ENCODE measurements around the gene GGCX. TPM values are rescaled to one million over a fixed set of nuclear protein-coding genes. Genes with fewer than 3 reads are reported as not detected.
"Not testable (repeated sequence)": the region's sequence is repeated elsewhere in the genome, so short reads cannot be mapped to it uniquely, and the experiment has no call there.

The GGCX gene
- polyA plus RNA-seq, 1 donor, result 41.2 TPM

- DNase-seq, result peak; percentile 97
These were observed 34.2 kb upstream of the GGCX start, which contains the start of gene RNF181 for GRCh38 chr2:85595301-85596025. TSS of gene RNF181 (plus strand) at chr2:85595745. CDS start at chr2:85595764, 19 bp downstream.

- DNase-seq, result no peak
These were observed 33.5 kb upstream of the GGCX start for GRCh38 chr2:85594715-85595300.

- no peak for DNase-seq
These were observed 31.7 kb upstream of the GGCX start for GRCh38 chr2:85593023-85593422.

- not testable (repeated sequence) for DNase-seq
These were observed 31.0 kb upstream of the GGCX start for GRCh38 chr2:85592299-85592698.

GRCh38 chr2:85591563-85591962 lies 30.3 kb upstream of the GGCX start:
- no peak for DNase-seq

GRCh38 chr2:85590950-85591349 lies 29.7 kb upstream of the GGCX start:
- DNase-seq, result no peak

- no peak for DNase-seq
These were observed 28.9 kb upstream of the GGCX start for GRCh38 chr2:85589982-85590791.

GRCh38 chr2:85589181-85589580 lies 27.9 kb upstream of the GGCX start:
- no peak for DNase-seq

GRCh38 chr2:85588645-85589044 lies 27.4 kb upstream of the GGCX start:
- no peak for DNase-seq

- no peak for DNase-seq
These were observed 26.9 kb upstream of the GGCX start for GRCh38 chr2:85588236-85588635.

GRCh38 chr2:85585781-85586105 lies 24.4 kb upstream of the GGCX start:
- DNase-seq, result no peak

- no peak for DNase-seq
These were observed 23.8 kb upstream of the GGCX start for GRCh38 chr2:85584857-85585780.

GRCh38 chr2:85584354-85584856 lies 23.1 kb upstream of the GGCX start, which contains the start of gene VAMP5:
TSS of gene VAMP5 (plus strand) at chr2:85584431. CDS start at chr2:85584491, 60 bp downstream.
- no peak for DNase-seq

- no peak for DNase-seq
These were observed 22.5 kb upstream of the GGCX start for GRCh38 chr2:85583667-85584353.

- DNase-seq, result no peak
These were observed 21.2 kb upstream of the GGCX start for GRCh38 chr2:85582492-85582891.

- DNase-seq, result no peak
These were observed 18.9 kb upstream of the GGCX start for GRCh38 chr2:85580206-85580605.

- no peak for DNase-seq
These were observed 18.1 kb upstream of the GGCX start for GRCh38 chr2:85579266-85579935.

GRCh38 chr2:85578243-85579180 lies 17.2 kb upstream of the GGCX start:
- no peak for DNase-seq

Measured in left kidney (tissue), 2 donors.